ENCODE data around the gene CMPK2.
A peak's percentile ranks its signal among the peaks of the same experiment; 100 is the strongest.

The CMPK2 gene

GRCh38 chr2:6878549-6878948 lies 12.8 kb upstream of the CMPK2 start:
- Histone ChIP-seq H3K36me3 (ENCODE audit: insufficient read depth) (no peaks in the 10 kb centered on the region), H4K20me1 (ENCODE audit: insufficient read depth) (no peaks in the 10 kb centered on the region), H3K9ac (no peak overlapping the region), H3K79me2 (ENCODE audit: insufficient read depth, low read depth) (no peaks in the 10 kb centered on the region), H2AFZ (ENCODE audit: low read depth) (no peak overlapping the region), H3K27ac (no peak overlapping the region), H3K4me2 (no peak overlapping the region), H3K4me3 (IDR thresholded peaks at IDR 0.05; ENCODE audit: insufficient read depth, low read depth, low read length) (no peak overlapping the region), H3K27me3 (ENCODE audit: insufficient read depth, low read depth) (no peaks in the 10 kb centered on the region), H3K4me1 (ENCODE audit: low read depth, poor library complexity, severe bottlenecking) (peaks cover 17% of the 10 kb centered on the region)
- TF ChIP-seq, protein P1, sequence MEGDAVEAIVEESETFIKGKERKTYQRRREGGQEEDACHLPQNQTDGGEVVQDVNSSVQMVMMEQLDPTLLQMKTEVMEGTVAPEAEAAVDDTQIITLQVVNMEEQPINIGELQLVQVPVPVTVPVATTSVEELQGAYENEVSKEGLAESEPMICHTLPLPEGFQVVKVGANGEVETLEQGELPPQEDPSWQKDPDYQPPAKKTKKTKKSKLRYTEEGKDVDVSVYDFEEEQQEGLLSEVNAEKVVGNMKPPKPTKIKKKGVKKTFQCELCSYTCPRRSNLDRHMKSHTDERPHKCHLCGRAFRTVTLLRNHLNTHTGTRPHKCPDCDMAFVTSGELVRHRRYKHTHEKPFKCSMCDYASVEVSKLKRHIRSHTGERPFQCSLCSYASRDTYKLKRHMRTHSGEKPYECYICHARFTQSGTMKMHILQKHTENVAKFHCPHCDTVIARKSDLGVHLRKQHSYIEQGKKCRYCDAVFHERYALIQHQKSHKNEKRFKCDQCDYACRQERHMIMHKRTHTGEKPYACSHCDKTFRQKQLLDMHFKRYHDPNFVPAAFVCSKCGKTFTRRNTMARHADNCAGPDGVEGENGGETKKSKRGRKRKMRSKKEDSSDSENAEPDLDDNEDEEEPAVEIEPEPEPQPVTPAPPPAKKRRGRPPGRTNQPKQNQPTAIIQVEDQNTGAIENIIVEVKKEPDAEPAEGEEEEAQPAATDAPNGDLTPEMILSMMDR (conservative IDR thresholded peaks at IDR 0.05; ENCODE audit: low read depth, low read length) = no peak

DNA sequence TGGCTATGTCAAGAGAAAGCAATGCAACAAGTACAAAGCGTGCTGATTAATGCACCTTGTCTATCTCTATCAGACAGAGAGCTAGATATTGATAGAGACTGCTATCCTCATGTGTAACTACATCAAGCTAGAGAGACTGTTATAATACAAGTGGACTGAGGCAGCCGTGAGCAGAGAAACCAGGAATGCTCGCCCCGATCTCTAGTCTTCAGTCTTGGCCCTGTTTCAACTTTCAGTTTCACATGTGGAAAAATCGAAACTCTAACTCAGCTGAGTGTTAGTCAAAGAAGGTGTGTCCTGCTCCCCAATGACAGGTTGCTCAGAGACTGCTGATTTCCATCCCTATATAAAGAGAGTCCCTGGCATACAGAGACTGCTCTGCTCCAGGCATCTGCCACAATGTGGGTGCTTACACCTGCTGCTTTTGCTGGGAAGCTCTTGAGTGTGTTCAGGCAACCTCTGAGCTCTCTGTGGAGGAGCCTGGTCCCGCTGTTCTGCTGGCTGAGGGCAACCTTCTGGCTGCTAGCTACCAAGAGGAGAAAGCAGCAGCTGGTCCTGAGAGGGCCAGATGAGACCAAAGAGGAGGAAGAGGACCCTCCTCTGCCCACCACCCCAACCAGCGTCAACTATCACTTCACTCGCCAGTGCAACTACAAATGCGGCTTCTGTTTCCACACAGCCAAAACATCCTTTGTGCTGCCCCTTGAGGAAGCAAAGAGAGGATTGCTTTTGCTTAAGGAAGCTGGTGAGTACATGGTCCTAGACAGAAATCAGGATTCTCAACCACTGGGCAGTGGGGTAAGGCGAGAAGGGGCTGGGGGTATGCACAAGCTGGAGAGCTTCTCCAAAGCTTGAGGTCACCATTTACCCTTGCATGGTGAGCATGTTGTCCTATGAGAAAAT lies 11.9 kb upstream of the CMPK2 start, which contains the start of gene RSAD2:
TSS of gene RSAD2 (plus strand) at position 376 of the 903 bp plus-strand sequence. CDS start at position 400, 24 bp downstream.
- peaks cover 17% of the 10 kb centered on the region for H3K4me1 ChIP-seq (ENCODE audit: low read depth, poor library complexity, severe bottlenecking)
- H3K4me2 ChIP-seq = peak within 1 kb of the TSS; percentile 51
- H3K79me2 ChIP-seq (ENCODE audit: insufficient read depth, low read depth) = no peaks in the 10 kb centered on the region
- H2AFZ ChIP-seq (ENCODE audit: low read depth) = no peak within 1 kb of the TSS
- no peak within 1 kb of the TSS for H3K27ac ChIP-seq
- H3K36me3 ChIP-seq (ENCODE audit: insufficient read depth) = no peaks in the 10 kb centered on the region
- no peaks in the 10 kb centered on the region for H4K20me1 ChIP-seq (ENCODE audit: insufficient read depth)
- no peak within 1 kb of the TSS for H3K9ac ChIP-seq
- no peak within 1 kb of the TSS for H3K4me3 ChIP-seq (IDR thresholded peaks at IDR 0.05; ENCODE audit: insufficient read depth, low read depth, low read length)
- TF ChIP-seq, protein P1 (conservative IDR thresholded peaks at IDR 0.05; ENCODE audit: low read depth, low read length) = no peak
- no peaks in the 10 kb centered on the region for H3K27me3 ChIP-seq (ENCODE audit: insufficient read depth, low read depth)

- H3K27me3 ChIP-seq (ENCODE audit: insufficient read depth, low read depth) = no peaks in the 10 kb centered on the region
- H3K4me2 ChIP-seq = no peak overlapping the region
- H3K4me3 ChIP-seq (IDR thresholded peaks at IDR 0.05; ENCODE audit: insufficient read depth, low read depth, low read length) = no peak overlapping the region
- H3K36me3 ChIP-seq (ENCODE audit: insufficient read depth) = no peaks in the 10 kb centered on the region
- no peak overlapping the region for H2AFZ ChIP-seq (ENCODE audit: low read depth)
- no peak overlapping the region for H3K27ac ChIP-seq
- peaks cover 17% of the 10 kb centered on the region for H3K4me1 ChIP-seq (ENCODE audit: low read depth, poor library complexity, severe bottlenecking)
- H4K20me1 ChIP-seq (ENCODE audit: insufficient read depth) = no peaks in the 10 kb centered on the region
- H3K9ac ChIP-seq = no peak overlapping the region
- no peaks in the 10 kb centered on the region for H3K79me2 ChIP-seq (ENCODE audit: insufficient read depth, low read depth)
- TF ChIP-seq, protein P1 (conservative IDR thresholded peaks at IDR 0.05; ENCODE audit: low read depth, low read length) = no peak
These were observed 10.6 kb upstream of the CMPK2 start for GRCh38 chr2:6876309-6876708.

DNA sequence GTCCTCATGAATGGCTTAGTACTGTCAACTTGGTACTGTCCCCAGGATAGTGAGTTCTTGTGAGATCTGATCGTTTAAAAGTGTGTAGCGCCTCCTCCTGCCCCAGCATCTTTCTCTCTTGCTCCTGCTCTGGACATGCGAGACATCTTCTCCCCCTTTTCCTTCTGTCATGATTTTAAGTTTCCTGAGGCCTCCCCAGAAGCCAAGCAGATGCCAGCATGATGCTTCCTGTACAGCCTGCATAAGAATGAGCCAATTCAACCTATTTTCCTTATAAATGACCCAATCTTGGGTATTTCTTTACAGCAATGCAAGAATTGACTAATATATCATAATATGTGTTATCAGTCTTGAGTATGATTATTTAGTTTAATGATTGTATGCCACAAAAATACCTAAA lies 8.3 kb upstream of the CMPK2 start:
- Histone ChIP-seq H4K20me1 (ENCODE audit: insufficient read depth) (no peaks in the 10 kb centered on the region), H3K27me3 (ENCODE audit: insufficient read depth, low read depth) (no peaks in the 10 kb centered on the region)

More for the DNA sequence above, 8.3 kb upstream of the CMPK2 start:
- TF ChIP-seq, protein P1 (conservative IDR thresholded peaks at IDR 0.05; ENCODE audit: low read depth, low read length) = no peak
- Histone ChIP-seq H3K79me2 (ENCODE audit: insufficient read depth, low read depth) (no peaks in the 10 kb centered on the region), H3K4me1 (ENCODE audit: low read depth, poor library complexity, severe bottlenecking) (peaks cover 17% of the 10 kb centered on the region), H3K4me2 (no peak overlapping the region), H3K27ac (no peak overlapping the region), H3K9ac (no peak overlapping the region), H3K36me3 (ENCODE audit: insufficient read depth) (no peaks in the 10 kb centered on the region), H3K4me3 (IDR thresholded peaks at IDR 0.05; ENCODE audit: insufficient read depth, low read depth, low read length) (no peak overlapping the region), H2AFZ (ENCODE audit: low read depth) (no peak overlapping the region)
